Measurements from ENCODE around the gene RASAL2.
"Not testable (repeated sequence)": the region's sequence is repeated elsewhere in the genome, so short reads cannot be mapped to it uniquely, and the experiment has no call there.

The RASAL2 gene

DNA sequence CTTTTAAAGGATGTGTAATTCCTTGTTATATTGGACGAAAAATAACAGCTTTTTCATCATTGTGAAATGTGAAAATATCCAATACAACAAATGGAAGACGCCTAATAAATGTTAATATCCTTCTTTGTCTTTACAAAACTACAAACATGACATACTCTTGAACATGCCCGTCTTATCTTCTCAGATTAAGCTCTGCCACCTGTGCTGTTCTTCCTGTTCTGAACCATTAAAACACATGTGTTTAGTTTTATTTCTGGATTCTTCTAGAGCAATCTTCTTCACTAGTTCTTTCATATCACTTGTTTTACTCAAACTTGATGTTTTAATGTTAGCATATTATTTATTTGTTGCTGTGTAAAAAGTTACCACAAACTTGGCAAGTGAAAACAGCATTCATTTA, 255.9 kb downstream of the RASAL2 start:
- Histone ChIP-seq H3K27ac (ENCODE audit: insufficient read depth, low read depth, low read length, poor library complexity, severe bottlenecking) (no peak overlapping the region), H3K4me1 (ENCODE audit: control insufficient read depth, insufficient read depth, low read length) (peaks cover 6% of the 10 kb centered on the region), H3K27me3 (ENCODE audit: control insufficient read depth, insufficient read depth, low read length, poor library complexity, severe bottlenecking) (no peaks in the 10 kb centered on the region), H3K4me3 (ENCODE audit: insufficient read depth, low read depth, low read length) (no peak overlapping the region), H3K36me3 (ENCODE audit: control insufficient read depth, insufficient read depth, low read length) (no peaks in the 10 kb centered on the region), H3K9me3 (ENCODE audit: control insufficient read depth, low read length) (no peaks in the 10 kb centered on the region)
- 77% methylated on average over 2 to 3 of the region's 3 CpGs for WGBS, 2 experiments

- WGBS, 2 experiments = 80% methylated on average over 1 of the region's 1 CpG; no CpG with 5 or more reads in 1 of the 2 experiments
- H3K4me1 ChIP-seq (ENCODE audit: control insufficient read depth, insufficient read depth, low read length); H3K4me3 ChIP-seq (ENCODE audit: insufficient read depth, low read depth, low read length); H3K27me3 ChIP-seq (ENCODE audit: control insufficient read depth, insufficient read depth, low read length, poor library complexity, severe bottlenecking); H3K9me3 ChIP-seq (ENCODE audit: control insufficient read depth, low read length); H3K27ac ChIP-seq (ENCODE audit: insufficient read depth, low read depth, low read length, poor library complexity, severe bottlenecking); H3K36me3 ChIP-seq (ENCODE audit: control insufficient read depth, insufficient read depth, low read length): not testable (repeated sequence)
These were observed 258.0 kb downstream of the RASAL2 start for GRCh38 chr1:178351911-178352310.

GRCh38 chr1:178352790-178353416, 259.0 kb downstream of the RASAL2 start:
- H3K27ac ChIP-seq (ENCODE audit: insufficient read depth, low read depth, low read length, poor library complexity, severe bottlenecking) = no peak overlapping the region
- 93 to 96% methylated on average over 4 of the region's 4 CpGs for WGBS, 2 experiments

GRCh38 chr1:178353524-178353923, 259.6 kb downstream of the RASAL2 start:
- Histone ChIP-seq H3K4me1 (ENCODE audit: control insufficient read depth, insufficient read depth, low read length) (no peaks in the 10 kb centered on the region), H3K27ac (ENCODE audit: insufficient read depth, low read depth, low read length, poor library complexity, severe bottlenecking) (no peak overlapping the region), H3K9me3 (ENCODE audit: control insufficient read depth, low read length) (no peaks in the 10 kb centered on the region), H3K27me3 (ENCODE audit: control insufficient read depth, insufficient read depth, low read length, poor library complexity, severe bottlenecking) (no peaks in the 10 kb centered on the region), H3K36me3 (ENCODE audit: control insufficient read depth, insufficient read depth, low read length) (no peaks in the 10 kb centered on the region), H3K4me3 (ENCODE audit: insufficient read depth, low read depth, low read length) (no peak overlapping the region)
- WGBS, 2 experiments = 92 to 100% methylated on average over 1 of the region's 1 CpG

More at GRCh38 chr1:178352790-178353416, 259.0 kb downstream of the RASAL2 start:
- Histone ChIP-seq H3K4me3 (ENCODE audit: insufficient read depth, low read depth, low read length) (no peak overlapping the region), H3K36me3 (ENCODE audit: control insufficient read depth, insufficient read depth, low read length) (no peaks in the 10 kb centered on the region), H3K4me1 (ENCODE audit: control insufficient read depth, insufficient read depth, low read length) (no peaks in the 10 kb centered on the region), H3K27me3 (ENCODE audit: control insufficient read depth, insufficient read depth, low read length, poor library complexity, severe bottlenecking) (no peaks in the 10 kb centered on the region), H3K9me3 (ENCODE audit: control insufficient read depth, low read length) (no peaks in the 10 kb centered on the region)

- Histone ChIP-seq H3K9me3 (ENCODE audit: control insufficient read depth, low read length) (no peaks in the 10 kb centered on the region), H3K4me1 (ENCODE audit: control insufficient read depth, insufficient read depth, low read length) (no peaks in the 10 kb centered on the region), H3K27ac (ENCODE audit: insufficient read depth, low read depth, low read length, poor library complexity, severe bottlenecking) (no peak overlapping the region), H3K27me3 (ENCODE audit: control insufficient read depth, insufficient read depth, low read length, poor library complexity, severe bottlenecking) (no peaks in the 10 kb centered on the region), H3K4me3 (ENCODE audit: insufficient read depth, low read depth, low read length) (no peak overlapping the region), H3K36me3 (ENCODE audit: control insufficient read depth, insufficient read depth, low read length) (no peaks in the 10 kb centered on the region)
- 86 to 88% methylated on average over 2 of the region's 3 CpGs for whole genome bisulfite sequencing, 2 experiments
These were observed 260.9 kb downstream of the RASAL2 start for GRCh38 chr1:178354816-178355215.

DNA sequence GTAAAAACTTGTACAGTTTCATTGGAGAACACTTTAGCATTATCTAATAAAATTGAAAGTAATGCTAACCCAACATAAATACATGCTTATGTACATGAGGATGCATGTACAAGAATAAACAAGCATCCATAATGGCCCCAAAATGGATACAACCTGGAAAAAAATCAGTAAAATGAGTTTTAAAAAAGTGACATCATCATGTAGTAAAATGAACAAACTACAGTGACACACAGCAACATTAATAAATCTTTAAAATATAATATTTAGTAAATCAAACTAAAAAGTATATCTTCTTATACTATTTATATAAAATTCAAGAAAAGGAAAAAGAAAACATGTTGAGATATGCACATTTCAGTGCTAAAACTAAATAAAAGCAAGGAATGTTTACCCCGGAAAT, 262.4 kb downstream of the RASAL2 start:
- Histone ChIP-seq H3K36me3 (ENCODE audit: control insufficient read depth, insufficient read depth, low read length) (no peaks in the 10 kb centered on the region), H3K9me3 (ENCODE audit: control insufficient read depth, low read length) (no peaks in the 10 kb centered on the region)
- WGBS, 2 experiments = 97 to 100% methylated on average over 1 of the region's 1 CpG

GRCh38 chr1:178358456-178358855, 264.6 kb downstream of the RASAL2 start:
- H3K36me3 ChIP-seq (ENCODE audit: control insufficient read depth, insufficient read depth, low read length) = no peaks in the 10 kb centered on the region
- no peak overlapping the region for H3K4me3 ChIP-seq (ENCODE audit: insufficient read depth, low read depth, low read length)
- no peaks in the 10 kb centered on the region for H3K27me3 ChIP-seq (ENCODE audit: control insufficient read depth, insufficient read depth, low read length, poor library complexity, severe bottlenecking)
- H3K4me1 ChIP-seq (ENCODE audit: control insufficient read depth, insufficient read depth, low read length) = no peaks in the 10 kb centered on the region
- no peaks in the 10 kb centered on the region for H3K9me3 ChIP-seq (ENCODE audit: control insufficient read depth, low read length)
- no CpG with 5 or more reads among the region's 1 CpG for WGBS, 2 experiments
- H3K27ac ChIP-seq (ENCODE audit: insufficient read depth, low read depth, low read length, poor library complexity, severe bottlenecking) = no peak overlapping the region

More for the DNA sequence above, 262.4 kb downstream of the RASAL2 start:
- Histone ChIP-seq H3K4me1 (ENCODE audit: control insufficient read depth, insufficient read depth, low read length) (no peaks in the 10 kb centered on the region), H3K27me3 (ENCODE audit: control insufficient read depth, insufficient read depth, low read length, poor library complexity, severe bottlenecking) (no peaks in the 10 kb centered on the region), H3K4me3 (ENCODE audit: insufficient read depth, low read depth, low read length) (no peak overlapping the region), H3K27ac (ENCODE audit: insufficient read depth, low read depth, low read length, poor library complexity, severe bottlenecking) (no peak overlapping the region)

DNA sequence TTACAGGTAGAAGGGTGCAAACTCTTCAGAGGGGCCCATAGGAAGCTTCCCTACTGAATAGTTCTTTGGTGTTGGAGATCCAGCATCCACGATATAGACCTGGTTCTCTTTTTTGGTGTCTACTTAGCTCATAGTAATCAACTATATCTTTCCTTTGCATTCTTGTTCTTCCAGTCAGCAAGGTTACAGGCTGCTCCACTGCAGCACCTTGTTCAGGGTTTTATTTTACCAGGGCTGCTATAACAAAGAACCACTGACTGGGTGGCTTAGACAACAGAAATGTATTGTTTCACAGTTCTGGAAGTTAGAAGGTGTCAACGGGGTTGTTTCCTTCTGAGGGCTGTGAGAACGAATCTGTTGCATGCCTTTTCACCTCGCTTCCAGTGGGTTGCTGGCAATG, 266.5 kb downstream of the RASAL2 start:
- no peak overlapping the region for H3K27ac ChIP-seq (ENCODE audit: insufficient read depth, low read depth, low read length, poor library complexity, severe bottlenecking)
- no peaks in the 10 kb centered on the region for H3K4me1 ChIP-seq (ENCODE audit: control insufficient read depth, insufficient read depth, low read length)
- no peak overlapping the region for H3K4me3 ChIP-seq (ENCODE audit: insufficient read depth, low read depth, low read length)
- 93 to 94% methylated on average over 4 of the region's 4 CpGs for WGBS, 2 experiments
- H3K27me3 ChIP-seq (ENCODE audit: control insufficient read depth, insufficient read depth, low read length, poor library complexity, severe bottlenecking) = no peaks in the 10 kb centered on the region
- no peaks in the 10 kb centered on the region for H3K9me3 ChIP-seq (ENCODE audit: control insufficient read depth, low read length)
- no peaks in the 10 kb centered on the region for H3K36me3 ChIP-seq (ENCODE audit: control insufficient read depth, insufficient read depth, low read length)

DNA sequence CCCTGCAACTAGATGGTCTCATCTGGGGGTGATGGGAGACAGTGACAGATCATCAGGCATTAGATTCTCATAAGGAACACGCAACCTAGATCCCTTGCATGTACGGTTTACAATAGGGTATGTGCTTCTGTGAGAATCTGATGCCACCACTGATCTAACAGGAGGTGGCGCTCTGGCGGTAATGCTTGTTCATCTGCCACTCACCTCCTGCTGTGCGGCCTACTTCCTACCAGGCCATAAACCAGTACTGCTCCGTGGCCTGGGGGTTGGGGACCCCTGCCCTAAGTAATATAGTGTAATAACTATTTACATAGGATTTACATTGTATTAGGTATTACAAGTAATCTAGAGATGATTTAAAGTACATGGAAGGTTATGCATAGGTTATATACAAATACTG, 267.9 kb downstream of the RASAL2 start:
- H3K4me1 ChIP-seq (ENCODE audit: control insufficient read depth, insufficient read depth, low read length) = no peaks in the 10 kb centered on the region
- H3K27ac ChIP-seq (ENCODE audit: insufficient read depth, low read depth, low read length, poor library complexity, severe bottlenecking) = no peak overlapping the region
- no peak overlapping the region for H3K4me3 ChIP-seq (ENCODE audit: insufficient read depth, low read depth, low read length)
- WGBS, 2 experiments = 98% methylated on average over 5 of the region's 6 CpGs
- no peaks in the 10 kb centered on the region for H3K9me3 ChIP-seq (ENCODE audit: control insufficient read depth, low read length)
- H3K27me3 ChIP-seq (ENCODE audit: control insufficient read depth, insufficient read depth, low read length, poor library complexity, severe bottlenecking) = no peaks in the 10 kb centered on the region
- no peaks in the 10 kb centered on the region for H3K36me3 ChIP-seq (ENCODE audit: control insufficient read depth, insufficient read depth, low read length)

DNA sequence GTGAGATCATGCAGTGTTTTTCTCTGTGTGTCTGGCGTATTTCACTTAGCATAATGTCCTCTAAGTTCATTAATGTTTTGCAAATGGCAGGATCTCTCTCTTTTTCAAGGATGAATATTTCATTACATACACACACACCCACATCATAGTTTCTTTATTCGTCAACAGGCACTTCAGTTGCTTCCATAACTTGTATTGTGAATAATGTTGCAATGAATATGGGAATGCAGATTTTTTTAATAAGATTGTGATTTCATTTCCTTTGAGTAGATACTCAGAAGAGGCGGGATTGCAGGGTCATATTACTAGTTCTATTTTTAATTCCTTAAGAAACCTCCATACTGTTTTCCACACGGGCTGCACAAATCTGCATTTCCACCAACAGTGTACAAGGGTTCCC, 268.8 kb downstream of the RASAL2 start:
- no peaks in the 10 kb centered on the region for H3K4me1 ChIP-seq (ENCODE audit: control insufficient read depth, insufficient read depth, low read length)
- no peaks in the 10 kb centered on the region for H3K27me3 ChIP-seq (ENCODE audit: control insufficient read depth, insufficient read depth, low read length, poor library complexity, severe bottlenecking)
- no peak overlapping the region for H3K27ac ChIP-seq (ENCODE audit: insufficient read depth, low read depth, low read length, poor library complexity, severe bottlenecking)
- 96 to 98% methylated on average over 3 to 4 of the region's 4 CpGs for WGBS, 2 experiments
- no peaks in the 10 kb centered on the region for H3K36me3 ChIP-seq (ENCODE audit: control insufficient read depth, insufficient read depth, low read length)
- no peaks in the 10 kb centered on the region for H3K9me3 ChIP-seq (ENCODE audit: control insufficient read depth, low read length)
- no peak overlapping the region for H3K4me3 ChIP-seq (ENCODE audit: insufficient read depth, low read depth, low read length)

- Histone ChIP-seq H3K36me3 (ENCODE audit: control insufficient read depth, insufficient read depth, low read length) (no peaks in the 10 kb centered on the region), H3K4me1 (ENCODE audit: control insufficient read depth, insufficient read depth, low read length) (no peaks in the 10 kb centered on the region), H3K27me3 (ENCODE audit: control insufficient read depth, insufficient read depth, low read length, poor library complexity, severe bottlenecking) (no peaks in the 10 kb centered on the region), H3K4me3 (ENCODE audit: insufficient read depth, low read depth, low read length) (no peak overlapping the region), H3K27ac (ENCODE audit: insufficient read depth, low read depth, low read length, poor library complexity, severe bottlenecking) (no peak overlapping the region), H3K9me3 (ENCODE audit: control insufficient read depth, low read length) (no peaks in the 10 kb centered on the region)
- 100% methylated on average over 1 of the region's 1 CpG; no CpG with 5 or more reads in 1 of the 2 experiments for WGBS, 2 experiments
These were observed 270.9 kb downstream of the RASAL2 start for GRCh38 chr1:178364782-178365181.
